Measurements from ENCODE around the gene SDF2L1. TPM values are rescaled to one million over a fixed set of nuclear protein-coding genes. Genes with fewer than 3 reads are reported as not detected.

SDF2L1 gene
- total and polyA plus RNA-seq, 2 of the 13 experiments (the other 11 are each of a cell fraction or from before 2014, with no cell fraction given), result 18.0 to 57.4 TPM

GRCh38 chr22:21613553-21614233, 28.4 kb upstream of the SDF2L1 start:
- CTCF ChIA-PET (ENCODE audit: low intra/inter-chr PET ratio, low total read pairs), result no interaction called here
- Histone ChIP-seq H3K79me2 (ENCODE audit: insufficient read depth, low read length) (peaks cover 36% of the 10 kb centered on the region), H3K9me3 (ENCODE audit: low read length) (no peaks in the 10 kb centered on the region), H4K20me1 (ENCODE audit: insufficient read depth, low read length) (peaks cover 13% of the 10 kb centered on the region; the same call in 1 of the 2 replicates), H3K4me1 (ENCODE audit: insufficient read depth, low read length) (no peaks in the 10 kb centered on the region), H3K9ac (ENCODE audit: insufficient read depth, low read depth, low read length) (no peak overlapping the region), H3K27ac (ENCODE audit: extremely low read length, insufficient read depth, low read length) (no peak overlapping the region), H3K4me3 (replicated peaks in 1 of 3; ENCODE audit: insufficient read depth in 1 of 3, low read depth in 2 of 3, low read length in 3 of 3) (no peak overlapping the region), H3K27me3 (ENCODE audit: control insufficient read depth in 1 of 2, insufficient read depth in 2 of 2, low read length in 2 of 2) (no peaks in the 10 kb centered on the region), H2AFZ (ENCODE audit: low read length) (no peak overlapping the region), H3K36me3 (replicated peaks in 1 of 2; ENCODE audit: control insufficient read depth in 1 of 2, insufficient read depth in 2 of 2, low read length in 2 of 2) (peaks cover 20 to 63% of the 10 kb centered on the region in 2 experiments), H3K4me2 (ENCODE audit: low read depth, low read length) (no peak overlapping the region)
- intact Hi-C loops (cut with micrococcal nuclease; ENCODE audit: unreplicated experiment), result no loop called here
- DNase-seq (ENCODE audit: low spot score) (no peak), FAIRE-seq (no peak), ATAC-seq (no peak)
- BruUV-seq (replicated peaks), result no TSS peak
- 95% methylated on average over 4 of the region's 4 CpGs for WGBS (ENCODE audit: low lambda C conversion rate)
- in situ Hi-C loops (cut with HindIII; ENCODE audit: extremely low pct_ligation_motif_present, low pct_unique_long_range_greater_than_20kb), result no loop called here
- POLR2A ChIA-PET, result no interaction called here
- no peak for TF ChIP-seq PRDM10 (CRISPR knock-in tag; IDR thresholded peaks at IDR 0.05; ENCODE audit: low read depth)
- TF ChIP-seq ZNF790 (CRISPR knock-in tag; IDR thresholded peaks at IDR 0.05; ENCODE audit: borderline replicate concordance), result no peak
- no peak for TF ChIP-seq NCOR1 (IDR thresholded peaks at IDR 0.05; ENCODE audit: borderline replicate concordance, low read length)
- TF ChIP-seq TCF7L2 (IDR thresholded peaks at IDR 0.05; ENCODE audit: low read depth, low read length), result no peak
- TF ChIP-seq ZNF510 (CRISPR knock-in tag; IDR thresholded peaks at IDR 0.05; ENCODE audit: low read depth), result no peak
- no peak for TF ChIP-seq SRSF4 (IDR thresholded peaks at IDR 0.05; ENCODE audit: low read depth, low read length, poor library complexity, severe bottlenecking)
- TF ChIP-seq CEBPZ (IDR thresholded peaks at IDR 0.05; ENCODE audit: low read length), result no peak
